T-helper 2 cell (primary cell): ENCODE measurements around the gene IL17C.

Source experiments
- DNase-seq, 5 experiments: peaks; one replicate each; pipeline versions ENCODE4 v3.0.0 to v3.0.0-alpha.2; 2012 to 2022

Gene IL17C

DNA sequence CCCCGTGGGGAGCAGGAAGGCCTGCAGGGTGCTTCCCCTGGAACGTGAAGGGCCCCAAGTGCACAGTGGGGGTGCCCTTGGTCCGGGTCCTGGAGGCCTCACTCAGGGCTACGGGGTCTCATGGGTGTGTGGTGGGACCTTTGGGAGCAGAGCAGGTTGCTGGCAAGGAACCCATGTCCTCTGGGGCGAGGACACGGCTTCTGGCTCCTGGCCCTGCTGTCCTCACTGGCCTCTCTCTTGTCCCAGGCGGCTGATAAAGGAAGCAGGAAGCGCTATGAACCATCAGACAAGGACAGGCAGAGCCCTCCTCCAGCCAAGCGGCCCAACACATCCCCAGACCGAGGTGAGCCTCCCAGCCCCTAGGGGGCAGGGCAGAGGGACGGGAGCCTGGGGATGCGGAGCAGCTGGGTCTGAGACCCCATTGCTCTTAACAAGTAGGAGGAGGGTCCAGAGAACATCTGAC, 9.8 kb upstream of the IL17C start:
- DNase-seq = no peak

DNA sequence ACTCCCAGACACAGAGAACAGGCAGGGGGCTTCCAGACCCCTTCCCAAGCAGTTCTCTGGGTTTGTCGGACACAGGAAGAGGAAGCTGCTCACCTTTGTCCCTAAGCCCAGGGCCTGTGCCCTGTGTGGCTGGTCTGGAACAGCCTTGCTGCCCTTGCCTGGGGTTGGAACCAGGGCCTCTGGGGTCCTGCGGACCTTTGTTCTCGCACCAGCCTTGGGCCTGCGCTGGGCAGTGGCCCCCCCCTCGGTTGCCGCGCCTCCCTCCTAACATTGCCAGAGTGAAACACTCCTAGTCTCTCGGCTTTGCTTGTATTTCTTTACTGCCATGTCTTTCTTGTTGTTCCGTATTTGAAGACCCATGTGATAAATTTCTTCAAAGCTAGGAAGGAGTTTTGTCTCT, 8.5 kb upstream of the IL17C start:
- DNase-seq = no peak

DNA sequence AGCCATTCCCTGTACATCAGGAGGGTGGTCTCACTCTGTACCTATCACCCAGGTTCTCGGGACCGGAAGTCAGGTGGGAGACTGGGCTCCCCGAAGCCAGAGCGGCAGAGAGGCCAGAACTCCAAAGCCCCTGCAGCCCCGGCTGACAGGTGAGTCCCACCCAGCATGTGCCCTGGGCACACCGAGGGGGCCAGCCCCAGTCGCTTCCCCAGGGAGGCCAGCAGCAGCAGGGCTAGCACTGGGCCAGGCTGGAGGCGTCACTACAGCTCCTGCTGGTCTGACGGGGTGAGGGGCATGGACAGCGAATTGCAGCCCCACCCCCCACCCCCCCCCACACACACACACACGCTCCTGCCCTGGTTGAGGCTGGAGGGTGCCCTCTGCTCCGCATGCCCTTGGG, 7.9 kb upstream of the IL17C start:
- DNase-seq = no peak

DNA sequence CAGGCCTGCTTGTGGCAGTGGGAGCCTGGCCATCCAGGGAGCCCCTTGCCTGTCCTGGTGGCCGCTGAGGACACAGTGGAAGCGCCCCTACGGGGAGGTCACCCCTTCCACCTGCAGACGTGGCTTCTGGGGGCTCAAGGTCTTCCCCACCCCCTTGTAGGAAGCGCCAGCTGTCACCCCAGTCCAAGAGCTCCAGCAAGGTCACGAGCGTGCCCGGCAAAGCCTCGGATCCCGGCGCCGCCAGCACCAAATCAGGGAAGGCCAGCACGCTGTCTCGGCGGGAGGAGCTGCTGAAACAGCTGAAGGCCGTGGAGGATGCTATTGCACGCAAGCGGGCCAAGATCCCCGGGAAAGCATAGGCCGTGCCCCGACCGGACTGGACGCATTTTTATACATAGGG, 7.4 kb upstream of the IL17C start:
- no peak for DNase-seq

DNA sequence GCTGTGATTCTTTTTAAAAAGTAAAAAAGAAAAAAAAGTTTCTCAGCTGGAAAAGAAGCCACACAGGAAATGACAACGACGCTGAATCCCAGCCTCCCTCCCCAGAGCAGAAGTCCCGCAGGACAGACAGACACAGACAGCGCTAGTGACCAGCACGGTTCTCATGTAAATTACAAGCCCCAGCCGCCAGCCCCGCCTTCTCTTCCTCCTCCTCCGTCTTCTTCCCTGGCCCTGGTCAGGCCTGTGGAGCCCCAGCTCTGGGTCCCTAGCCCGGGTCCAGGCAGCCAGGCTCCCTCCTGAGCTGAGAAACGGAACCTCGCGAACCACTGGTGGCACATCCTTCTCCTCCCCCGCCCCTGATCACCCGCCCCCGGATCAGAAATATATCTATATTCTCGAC, 7.0 kb upstream of the IL17C start:
- no peak for DNase-seq

DNA sequence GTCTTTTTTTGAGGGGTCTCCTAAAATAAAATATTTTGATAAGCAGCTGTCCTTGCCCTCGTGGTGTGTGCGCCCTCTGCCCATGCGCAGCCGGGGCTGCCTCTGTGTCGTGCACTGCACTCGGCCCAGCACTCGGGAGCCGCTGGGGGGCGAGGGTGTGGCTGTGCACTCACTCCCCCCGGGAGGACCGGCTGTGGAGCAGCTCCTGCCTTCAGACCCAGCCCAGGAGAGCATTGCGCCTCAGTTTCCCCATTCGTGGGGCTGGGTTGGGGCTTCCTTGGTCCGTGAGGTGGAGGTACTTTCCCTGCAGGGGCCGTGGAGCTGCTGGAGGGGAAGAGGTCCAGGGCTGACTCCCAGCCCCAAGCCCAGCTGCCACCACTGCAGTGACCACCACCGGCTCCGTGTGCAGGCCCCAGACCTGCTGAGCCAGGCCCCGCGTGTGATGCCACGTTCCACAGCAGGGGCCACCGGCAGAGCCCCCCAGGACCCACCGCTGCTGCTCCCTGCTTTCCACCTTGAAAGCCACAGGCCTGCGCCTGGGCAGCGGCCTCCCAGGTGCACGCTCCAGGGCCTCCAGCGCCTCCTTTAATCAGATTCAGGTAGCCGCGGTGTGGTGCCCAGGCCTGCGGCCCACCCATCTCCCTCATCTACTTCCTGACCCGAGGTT, 6.3 kb upstream of the IL17C start:
- DNase-seq = no peak

DNA sequence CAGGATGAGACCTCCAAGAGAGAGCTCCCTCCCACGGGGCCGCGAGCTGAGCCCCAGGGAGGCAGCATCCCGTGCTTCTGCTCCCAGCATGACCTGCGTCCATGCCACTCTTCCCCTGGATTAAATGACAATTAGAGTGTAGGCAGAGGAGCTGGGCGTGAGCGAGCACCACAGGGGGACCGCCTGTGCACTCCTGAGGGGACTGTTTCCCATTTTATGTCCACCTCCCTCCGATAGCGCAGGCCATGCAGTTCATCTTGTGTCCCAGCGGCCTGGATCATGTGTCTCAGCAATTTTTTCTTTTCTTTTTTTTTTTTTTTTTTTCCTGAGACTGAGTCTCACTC, 5.8 kb upstream of the IL17C start:
- no peak for DNase-seq

DNA sequence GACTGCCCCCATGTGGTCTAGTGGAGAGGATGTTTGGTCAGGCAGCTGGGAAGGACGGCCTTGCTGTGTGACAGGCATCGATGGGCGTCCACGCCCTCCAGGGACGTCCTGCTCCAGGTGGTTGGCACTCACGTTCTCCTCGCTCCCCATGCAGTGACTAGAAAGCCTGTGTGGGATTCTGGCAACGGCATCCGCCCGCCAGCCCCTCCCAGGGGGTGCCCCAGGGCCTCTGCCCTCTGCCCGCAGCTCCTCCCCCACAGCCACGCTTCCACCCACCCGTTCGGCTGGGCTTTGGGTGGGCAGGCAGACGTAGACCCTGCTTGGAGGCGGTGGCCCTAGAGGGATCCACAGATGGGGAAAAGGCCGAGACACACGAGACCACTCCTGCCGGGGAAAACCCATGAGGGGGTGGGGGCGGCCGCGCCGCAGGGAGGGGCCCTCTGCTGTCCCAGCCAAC, 4.7 kb upstream of the IL17C start:
- DNase-seq = peak; percentile 16 to 89 (median 41)

DNA sequence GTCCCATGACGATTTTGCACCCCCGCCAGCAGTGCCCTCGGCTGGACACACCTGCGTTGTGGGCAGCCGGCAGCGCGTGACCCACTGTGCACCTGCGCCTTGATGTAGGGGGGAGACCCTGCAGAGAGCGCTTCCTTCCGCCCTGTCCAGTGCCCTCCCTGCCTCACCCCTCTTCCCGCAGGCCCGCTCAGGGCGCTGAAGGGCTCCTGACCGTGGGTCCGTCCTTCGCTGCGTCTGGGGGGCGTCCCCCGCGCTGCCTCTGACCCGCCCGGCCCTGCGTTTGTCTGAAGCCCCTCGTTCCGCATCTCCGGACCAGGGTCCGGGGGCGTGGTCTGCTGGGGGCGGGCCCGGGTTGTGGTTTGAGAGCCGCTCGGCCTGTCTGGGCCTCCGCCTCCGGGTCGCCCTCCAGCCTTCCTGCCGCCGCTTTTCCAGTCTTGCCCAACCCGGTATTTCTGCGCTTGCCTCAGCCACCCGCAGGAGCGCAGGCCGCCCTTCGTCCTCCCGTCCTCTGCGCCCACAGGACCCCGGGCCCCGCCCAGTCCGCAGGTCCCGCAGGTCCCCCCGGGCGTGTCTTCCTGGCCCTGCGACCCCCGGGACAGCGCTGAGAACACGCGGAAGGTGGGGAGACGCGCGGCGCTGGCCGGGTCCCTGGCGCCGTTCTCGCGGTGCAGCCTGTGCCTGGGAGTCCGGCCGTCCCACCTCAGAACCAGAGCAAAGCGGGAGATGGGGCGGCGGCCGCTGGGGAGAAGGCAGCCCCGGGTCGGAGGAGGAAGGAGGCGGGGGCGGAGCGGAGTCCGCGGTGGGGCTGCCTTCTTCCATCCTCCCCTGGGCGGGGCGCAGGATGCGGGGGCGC, 4.0 kb upstream of the IL17C start:
- DNase-seq = peak in 4 of 5 experiments; percentile 20 to 79 (median 51)

DNA sequence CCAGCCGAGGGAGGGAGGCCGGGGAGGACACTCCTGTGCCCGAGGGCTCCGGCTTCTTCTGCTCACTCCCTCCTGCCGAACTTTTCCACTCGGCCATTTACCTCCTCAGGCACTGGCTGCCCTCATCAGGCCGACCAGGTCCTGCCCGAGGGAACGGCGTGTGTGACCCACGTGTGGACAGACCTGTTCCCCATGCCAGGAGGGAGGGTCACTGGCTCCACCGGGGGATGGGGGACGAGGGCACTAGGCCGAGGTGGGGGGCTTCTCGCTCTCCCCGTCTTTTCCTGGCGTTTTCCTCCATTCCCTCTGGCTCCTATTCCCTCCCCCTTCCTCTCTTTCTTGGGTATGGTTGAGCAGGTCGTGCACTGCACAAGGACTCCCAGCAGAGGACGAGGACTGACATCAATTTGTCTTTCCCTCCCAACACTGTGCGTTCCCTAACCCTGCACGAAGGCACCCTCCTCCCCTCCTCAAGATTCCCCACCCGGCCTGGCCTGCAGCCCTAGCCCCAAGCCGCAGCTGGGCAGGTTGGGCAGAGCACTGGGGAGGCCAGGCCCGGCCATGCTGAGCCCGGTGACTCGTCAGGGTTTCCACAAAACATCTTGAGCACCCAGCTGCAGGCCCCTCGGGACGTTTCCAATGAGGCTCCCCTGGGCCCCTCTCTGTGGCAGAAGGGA, 3.2 kb upstream of the IL17C start:
- no peak for DNase-seq

DNA sequence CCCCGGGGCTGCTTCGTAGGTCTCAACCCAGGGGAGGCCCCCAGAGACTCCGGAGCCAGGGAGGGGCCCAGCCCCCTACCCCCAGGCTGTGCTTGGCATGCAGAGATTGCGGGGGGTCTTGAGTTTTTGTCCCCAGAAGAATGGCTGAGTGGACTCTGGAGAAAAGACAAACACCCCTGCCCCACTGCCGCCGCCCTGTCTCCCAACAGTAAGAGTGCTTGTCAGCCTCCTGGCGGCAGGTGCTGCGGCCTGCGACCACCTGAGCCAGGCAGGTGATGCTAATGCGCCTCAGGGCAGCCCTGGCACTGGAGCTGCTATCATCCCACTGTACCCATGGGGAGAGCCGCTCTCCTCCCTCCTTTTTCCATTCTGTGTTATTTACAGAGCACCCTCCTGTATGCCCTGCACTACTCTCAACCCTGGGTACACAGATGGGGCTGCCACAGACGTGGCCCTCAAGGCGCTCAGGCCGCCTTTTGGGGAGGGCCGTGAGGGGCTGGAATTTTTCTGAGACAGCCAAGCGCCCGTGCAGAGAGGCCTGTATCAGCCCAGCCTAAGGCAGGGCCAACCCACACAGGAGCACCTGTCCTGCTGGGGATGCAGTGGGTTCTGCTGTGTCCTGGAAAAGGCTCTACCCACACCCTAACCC, 2.6 kb upstream of the IL17C start:
- no peak for DNase-seq

DNA sequence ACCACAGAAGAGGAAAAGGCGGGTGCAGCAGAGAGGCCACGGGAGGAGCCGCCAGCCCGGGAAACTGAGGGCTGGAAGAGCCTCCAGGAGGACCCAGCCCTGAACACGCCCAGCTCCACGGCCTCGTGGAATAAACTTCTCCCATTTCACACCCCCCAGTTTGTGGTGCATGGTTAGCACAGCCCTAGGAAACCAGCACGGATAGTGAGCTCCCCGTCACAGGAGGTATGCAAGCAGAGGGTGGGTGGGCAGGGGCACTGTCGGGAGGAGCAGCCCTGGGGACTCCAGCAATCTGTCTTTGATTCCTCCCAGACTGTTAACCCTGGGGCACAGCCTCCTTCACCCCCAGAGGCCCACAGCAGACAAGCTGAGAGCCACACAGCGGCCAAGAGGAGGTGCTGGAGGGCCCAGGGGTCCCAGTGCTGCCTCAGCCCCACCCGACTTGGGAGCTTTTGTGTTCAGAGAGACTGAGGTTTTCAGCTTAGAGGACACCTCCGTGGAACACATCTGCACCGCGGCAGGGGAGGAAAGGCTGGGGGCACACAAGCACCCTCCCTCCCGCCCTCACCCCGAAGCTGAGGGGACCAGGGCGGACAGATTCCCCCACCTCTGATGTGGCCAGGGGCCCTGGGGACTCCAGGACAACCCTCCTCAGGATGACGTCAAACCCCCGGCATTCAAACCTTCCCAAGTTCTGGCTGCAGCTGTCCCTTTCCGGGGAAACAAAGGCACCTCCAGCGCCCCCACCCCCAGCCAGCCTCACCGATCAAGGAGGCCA, 1.7 kb upstream of the IL17C start:
- DNase-seq = no peak

DNA sequence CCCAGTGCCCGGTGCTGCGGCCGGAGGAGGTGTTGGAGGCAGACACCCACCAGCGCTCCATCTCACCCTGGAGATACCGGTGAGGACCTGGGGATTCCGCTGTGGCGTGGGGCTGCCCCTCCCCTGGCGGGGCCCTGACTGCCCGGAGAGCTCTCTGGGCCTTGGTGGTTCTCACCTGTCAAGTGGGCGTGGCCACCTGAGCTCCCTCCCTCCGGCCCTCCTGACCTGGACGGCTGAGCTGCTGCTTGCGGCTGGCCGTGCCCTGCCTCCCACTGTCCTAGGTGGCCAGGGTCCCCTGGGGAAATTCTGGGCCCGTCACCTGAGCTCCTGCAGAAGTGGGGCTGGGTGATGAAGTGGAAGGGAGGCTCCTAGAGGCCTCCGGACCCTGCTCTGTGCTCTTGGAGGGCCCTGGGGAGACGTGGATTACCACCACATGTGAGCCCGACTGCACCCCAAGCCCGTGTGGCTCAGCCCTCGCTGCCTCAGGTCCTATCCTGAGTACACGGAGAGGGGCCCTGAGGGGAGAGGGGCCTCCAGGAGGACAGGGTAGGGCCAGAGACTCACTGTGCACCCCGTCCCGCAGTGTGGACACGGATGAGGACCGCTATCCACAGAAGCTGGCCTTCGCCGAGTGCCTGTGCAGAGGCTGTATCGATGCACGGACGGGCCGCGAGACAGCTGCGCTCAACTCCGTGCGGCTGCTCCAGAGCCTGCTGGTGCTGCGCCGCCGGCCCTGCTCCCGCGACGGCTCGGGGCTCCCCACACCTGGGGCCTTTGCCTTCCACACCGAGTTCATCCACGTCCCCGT, 1.1 kb downstream of the IL17C start:
- DNase-seq = no peak

DNA sequence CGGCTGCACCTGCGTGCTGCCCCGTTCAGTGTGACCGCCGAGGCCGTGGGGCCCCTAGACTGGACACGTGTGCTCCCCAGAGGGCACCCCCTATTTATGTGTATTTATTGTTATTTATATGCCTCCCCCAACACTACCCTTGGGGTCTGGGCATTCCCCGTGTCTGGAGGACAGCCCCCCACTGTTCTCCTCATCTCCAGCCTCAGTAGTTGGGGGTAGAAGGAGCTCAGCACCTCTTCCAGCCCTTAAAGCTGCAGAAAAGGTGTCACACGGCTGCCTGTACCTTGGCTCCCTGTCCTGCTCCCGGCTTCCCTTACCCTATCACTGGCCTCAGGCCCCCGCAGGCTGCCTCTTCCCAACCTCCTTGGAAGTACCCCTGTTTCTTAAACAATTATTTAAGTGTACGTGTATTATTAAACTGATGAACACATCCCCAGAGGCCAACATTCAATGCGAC, 1.7 kb downstream of the IL17C start:
- no peak for DNase-seq

DNA sequence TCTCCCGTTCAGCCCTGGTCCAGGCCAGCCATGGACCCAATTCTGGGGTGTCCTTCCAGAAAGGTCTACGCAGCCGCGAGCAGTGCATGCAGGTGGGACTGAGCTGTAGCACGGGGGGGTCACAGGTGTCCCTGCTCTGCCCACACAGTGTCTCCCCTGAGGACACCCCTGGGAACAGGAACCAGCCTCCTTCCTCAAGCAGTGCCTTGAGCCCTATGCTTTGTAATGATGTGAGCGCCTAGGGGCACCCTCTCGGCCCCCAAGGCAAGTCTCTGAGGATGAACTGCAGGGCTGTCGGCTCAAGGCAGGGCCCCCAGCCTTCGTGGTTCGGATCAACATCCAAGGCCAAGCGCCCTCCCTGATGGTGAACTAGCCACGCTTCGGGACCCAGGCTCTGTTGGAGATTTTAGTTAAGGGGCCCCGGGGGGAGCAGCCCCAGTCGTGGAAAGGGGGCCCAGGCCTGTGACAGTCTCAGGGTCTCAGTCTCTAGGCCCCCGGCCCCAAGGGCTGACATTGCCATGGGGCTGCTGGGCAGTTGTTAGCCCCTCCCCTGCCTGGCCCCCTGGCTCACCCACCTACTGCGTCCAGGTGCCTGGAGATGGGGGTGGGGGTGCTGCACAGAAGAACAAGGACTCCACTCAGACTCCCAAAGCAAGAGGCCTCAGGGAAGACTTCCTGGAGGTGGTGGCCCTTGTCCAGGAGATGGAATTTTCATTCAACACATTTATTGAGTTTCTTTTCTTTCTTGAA, 2.3 kb downstream of the IL17C start:
- no peak for DNase-seq

DNA sequence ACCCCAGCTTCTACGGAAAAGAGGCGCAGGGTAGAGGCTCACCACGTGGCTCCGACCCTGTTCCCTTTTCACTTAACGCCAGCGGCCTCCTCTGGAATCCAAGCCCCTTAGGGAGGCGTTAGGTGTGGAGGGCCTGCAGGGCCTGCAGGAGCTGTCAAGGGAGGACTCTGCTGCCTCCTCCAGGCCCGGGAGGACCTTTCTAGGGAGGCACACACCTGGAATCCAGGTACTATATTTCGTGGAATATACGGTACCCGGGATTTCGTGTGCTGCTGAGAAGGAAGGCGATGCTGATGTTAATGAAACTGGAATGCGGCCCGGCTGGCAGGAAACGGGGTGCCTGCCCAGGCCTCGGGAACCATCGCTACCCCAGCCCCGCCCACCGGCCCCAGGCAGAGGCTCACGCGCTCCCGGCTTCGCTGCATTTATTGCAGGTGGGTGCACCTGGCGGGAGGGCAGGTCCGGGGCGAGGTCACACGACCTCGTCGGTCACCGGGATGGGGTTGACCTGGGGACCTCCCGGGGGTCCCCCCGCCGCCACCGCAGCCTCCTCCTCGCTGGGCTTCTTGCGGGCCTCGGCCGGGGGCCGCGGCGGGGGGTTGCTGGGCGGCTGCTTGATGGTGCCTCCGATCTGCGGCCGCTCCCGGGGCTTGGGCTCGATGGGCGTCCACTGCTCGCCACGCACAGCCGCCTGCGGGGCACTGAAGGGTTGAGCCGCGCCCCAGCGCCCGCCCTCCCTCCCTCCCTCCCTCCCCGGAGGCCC, 4.7 kb downstream of the IL17C start:
- DNase-seq = no peak

DNA sequence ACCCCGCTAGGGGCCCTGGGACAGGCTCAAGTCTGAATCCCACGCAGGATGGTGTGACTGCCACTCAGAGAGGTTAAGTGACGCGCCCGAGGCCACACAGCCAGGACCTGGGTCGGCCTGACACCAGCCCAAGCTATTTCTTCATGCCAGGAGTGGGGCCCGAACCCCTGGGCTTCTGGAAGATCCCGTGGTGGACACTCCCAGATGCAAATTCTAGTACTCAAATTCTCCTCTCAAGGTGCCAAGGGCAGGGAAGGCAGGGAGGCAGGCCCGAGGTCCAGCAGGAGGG, 5.2 kb downstream of the IL17C start:
- DNase-seq = no peak

DNA sequence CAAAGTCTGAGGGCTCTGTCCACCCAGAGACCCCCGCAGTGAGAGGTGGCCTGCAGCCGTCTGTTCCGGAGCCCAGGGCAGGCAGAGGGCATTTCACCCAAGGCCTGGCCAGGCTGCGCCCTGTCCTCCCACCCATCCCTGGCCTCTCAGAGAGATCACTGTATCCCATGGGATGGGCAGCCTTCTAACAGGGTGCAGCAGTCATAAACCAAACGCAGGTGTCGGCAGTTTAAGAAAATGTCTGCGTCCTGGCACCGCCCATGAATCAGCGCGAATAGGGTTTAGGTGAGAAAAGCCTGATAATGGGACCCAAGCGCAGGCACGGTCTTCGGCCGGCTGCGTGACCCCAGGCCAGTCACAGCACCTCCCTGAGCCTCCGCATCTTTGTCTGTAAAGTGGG, 7.1 kb downstream of the IL17C start:
- no peak for DNase-seq

DNA sequence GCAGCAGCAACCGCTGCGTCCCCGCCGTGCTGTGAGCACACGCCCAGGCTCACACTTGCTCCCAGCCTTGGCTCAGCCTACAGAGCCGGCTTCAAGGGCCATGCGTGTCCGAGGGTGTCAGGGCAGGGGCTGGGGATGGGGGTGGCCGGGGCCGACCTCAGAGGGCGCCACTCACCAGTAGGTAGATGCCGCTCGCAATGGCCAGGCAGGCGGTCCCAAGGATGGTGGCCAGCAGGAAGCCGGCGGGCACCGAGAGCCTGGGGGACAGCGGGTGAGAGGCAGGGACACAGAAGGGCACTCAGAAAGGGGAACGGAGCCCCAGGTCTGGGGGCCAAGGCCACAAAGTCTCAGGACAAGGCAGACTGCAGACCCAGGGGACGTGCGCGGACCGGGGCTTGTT, 7.6 kb downstream of the IL17C start:
- no peak for DNase-seq
